Ascending aorta (tissue), 2 donors: Measurements from ENCODE around the gene CARD18. TPM values are rescaled to one million over a fixed set of nuclear protein-coding genes. Genes with fewer than 3 reads are reported as not detected.

Source experiments
- DNase-seq, 2 donors: peaks; one replicate each; pipeline ENCODE4 v3.0.0-alpha.2; 2019; ENCODE audit warnings: low spot score in 2 of 2
- H3K27ac ChIP-seq, 2 donors: fragments of 200-600 bp; sonication (generic); one replicate each; pipeline ENCODE4 v1.5.1; 2016 to 2017; ENCODE audit warnings: mild to moderate bottlenecking in 1 of 2
- H3K27me3 ChIP-seq: fragments of 200-600 bp; sonication (generic); one replicate; pipeline ENCODE4 v1.5.1; 2017
- H3K36me3 ChIP-seq, 2 donors: fragments of 200-600 bp; sonication (generic); one replicate each; pipeline ENCODE4 v1.5.1; 2016
- H3K4me1 ChIP-seq, 2 donors: fragments of 200-600 bp; sonication (generic); one replicate each; pipeline ENCODE4 v1.5.1; 2016 to 2017; ENCODE audit warnings: mild to moderate bottlenecking in 1 of 2
- H3K4me3 ChIP-seq, 2 donors: fragments of 200-600 bp; sonication (generic); one replicate each; pipeline ENCODE4 v1.5.1; 2016 to 2017; ENCODE audit warnings: mild to moderate bottlenecking in 1 of 2
- H3K9me3 ChIP-seq, 2 donors: fragments of 200-600 bp; sonication (generic); one replicate each; pipeline ENCODE4 v1.5.1; 2016
- CTCF ChIP-seq, 3 experiments: fragments of 200-600 bp in 2 of 3; fragments of 450-650 bp in 1 of 3; sonication (generic) in 2 of 3; IDR thresholded peaks; one replicate each; pipeline ENCODE4 v1.5.1; 2016 to 2019; ENCODE audit warnings: antibody characterized with exemption in 3 of 3, mild to moderate bottlenecking in 1 of 3, moderate library complexity in 1 of 3
- intact Hi-C: fragments of 100-400 bp; cut with DNase I; formaldehyde crosslinking; loops from one replicate; pipeline ENCODE4 v1.15.1; 2023
- total RNA-seq: library from RNA; depleted of rRNA; stranded (reverse); fragments of >200 nt; gene quantifications from one replicate; pipeline ENCODE4 v1.1.0, GENCODE V29; 2016

CARD18 gene
- total RNA-seq, 1 donor from 2014 or later: not detected

GRCh38 chr11:105092256-105093239 is 47.0 kb downstream of the CARD18 start:
- TF ChIP-seq CTCF (IDR thresholded peaks at IDR 0.05): no peak
- Histone ChIP-seq H3K36me3 (no peaks in the 10 kb centered on the region), H3K4me1 (no peaks in the 10 kb centered on the region), H3K27ac (no peak overlapping the region), H3K9me3 (no peaks in the 10 kb centered on the region), H3K4me3 (no peak overlapping the region), H3K27me3 (no peaks in the 10 kb centered on the region)
- DNase-seq: no peak
- intact Hi-C loops: no loop called here

Other genes with a start within 250 kb of the CARD18 start
- 5.6 TPM for gene CASP12, start 241.3 kb downstream of the CARD18 start, total RNA-seq
- gene CASP4, start 171.2 kb downstream of the CARD18 start, total RNA-seq: 56.6 TPM
- gene CASP5, start 116.6 kb downstream of the CARD18 start, total RNA-seq: not detected
- gene CASP1, start 104.6 kb downstream of the CARD18 start, total RNA-seq: not detected
- 15.5 TPM for gene CARD16, start 94.4 kb downstream of the CARD18 start, total RNA-seq